ENCODE measurements around the gene HK1.

HK1 gene

GRCh38 chr10:69253171-69253570 is 25.1 kb upstream of the HK1 start:
- Histone ChIP-seq H3K36me3 (ENCODE audit: control insufficient read depth, insufficient read depth, low read length) (no peaks in the 10 kb centered on the region), H3K27me3 (ENCODE audit: control insufficient read depth, insufficient read depth, low read length, poor library complexity, severe bottlenecking) (no peaks in the 10 kb centered on the region), H3K27ac (ENCODE audit: insufficient read depth, low read depth, low read length, poor library complexity, severe bottlenecking) (no peak overlapping the region), H3K9me3 (ENCODE audit: control insufficient read depth, low read length) (no peaks in the 10 kb centered on the region), H3K4me3 (ENCODE audit: insufficient read depth, low read depth, low read length) (no peak overlapping the region), H3K4me1 (ENCODE audit: control insufficient read depth, insufficient read depth, low read length) (no peaks in the 10 kb centered on the region)
- WGBS, 2 experiments: 76 to 77% methylated on average over 3 of the region's 3 CpGs

- Histone ChIP-seq H3K36me3 (ENCODE audit: control insufficient read depth, insufficient read depth, low read length) (no peaks in the 10 kb centered on the region), H3K27me3 (ENCODE audit: control insufficient read depth, insufficient read depth, low read length, poor library complexity, severe bottlenecking) (no peaks in the 10 kb centered on the region), H3K9me3 (ENCODE audit: control insufficient read depth, low read length) (no peaks in the 10 kb centered on the region), H3K4me3 (ENCODE audit: insufficient read depth, low read depth, low read length) (no peak overlapping the region), H3K4me1 (ENCODE audit: control insufficient read depth, insufficient read depth, low read length) (no peaks in the 10 kb centered on the region), H3K27ac (ENCODE audit: insufficient read depth, low read depth, low read length, poor library complexity, severe bottlenecking) (no peak overlapping the region)
- 77 to 83% methylated on average over 7 of the region's 7 CpGs for WGBS, 2 experiments
Observed at GRCh38 chr10:69254877-69255276, 23.4 kb upstream of the HK1 start.

GRCh38 chr10:69259547-69260243 is 18.6 kb upstream of the HK1 start:
- Histone ChIP-seq H3K4me1 (ENCODE audit: control insufficient read depth, insufficient read depth, low read length) (no peaks in the 10 kb centered on the region), H3K9me3 (ENCODE audit: control insufficient read depth, low read length) (no peaks in the 10 kb centered on the region), H3K4me3 (ENCODE audit: insufficient read depth, low read depth, low read length) (no peak overlapping the region), H3K27me3 (ENCODE audit: control insufficient read depth, insufficient read depth, low read length, poor library complexity, severe bottlenecking) (no peaks in the 10 kb centered on the region), H3K36me3 (ENCODE audit: control insufficient read depth, insufficient read depth, low read length) (no peaks in the 10 kb centered on the region), H3K27ac (ENCODE audit: insufficient read depth, low read depth, low read length, poor library complexity, severe bottlenecking) (no peak overlapping the region)
- WGBS, 2 experiments: 94 to 95% methylated on average over 1 of the region's 3 CpGs

- 94% methylated on average over 8 of the region's 8 CpGs for WGBS, 2 experiments
Observed at GRCh38 chr10:69261184-69261583, 17.1 kb upstream of the HK1 start.

GRCh38 chr10:69262292-69262751 is 16.0 kb upstream of the HK1 start:
- Histone ChIP-seq H3K9me3 (ENCODE audit: control insufficient read depth, low read length) (no peaks in the 10 kb centered on the region), H3K36me3 (ENCODE audit: control insufficient read depth, insufficient read depth, low read length) (no peaks in the 10 kb centered on the region), H3K4me1 (ENCODE audit: control insufficient read depth, insufficient read depth, low read length) (no peaks in the 10 kb centered on the region), H3K27ac (ENCODE audit: insufficient read depth, low read depth, low read length, poor library complexity, severe bottlenecking) (no peak overlapping the region), H3K4me3 (ENCODE audit: insufficient read depth, low read depth, low read length) (no peak overlapping the region), H3K27me3 (ENCODE audit: control insufficient read depth, insufficient read depth, low read length, poor library complexity, severe bottlenecking) (no peaks in the 10 kb centered on the region)
- 94 to 100% methylated on average over 3 of the region's 3 CpGs for WGBS, 2 experiments

More at GRCh38 chr10:69261184-69261583, 17.1 kb upstream of the HK1 start:
- Histone ChIP-seq H3K27ac (ENCODE audit: insufficient read depth, low read depth, low read length, poor library complexity, severe bottlenecking) (no peak overlapping the region), H3K9me3 (ENCODE audit: control insufficient read depth, low read length) (no peaks in the 10 kb centered on the region), H3K4me1 (ENCODE audit: control insufficient read depth, insufficient read depth, low read length) (no peaks in the 10 kb centered on the region), H3K36me3 (ENCODE audit: control insufficient read depth, insufficient read depth, low read length) (no peaks in the 10 kb centered on the region), H3K27me3 (ENCODE audit: control insufficient read depth, insufficient read depth, low read length, poor library complexity, severe bottlenecking) (no peaks in the 10 kb centered on the region), H3K4me3 (ENCODE audit: insufficient read depth, low read depth, low read length) (no peak overlapping the region)

GRCh38 chr10:69265521-69265920 is 12.8 kb upstream of the HK1 start:
- H3K4me3 ChIP-seq (ENCODE audit: insufficient read depth, low read depth, low read length): no peak overlapping the region
- no peaks in the 10 kb centered on the region for H3K36me3 ChIP-seq (ENCODE audit: control insufficient read depth, insufficient read depth, low read length)
- H3K27me3 ChIP-seq (ENCODE audit: control insufficient read depth, insufficient read depth, low read length, poor library complexity, severe bottlenecking): no peaks in the 10 kb centered on the region
- H3K4me1 ChIP-seq (ENCODE audit: control insufficient read depth, insufficient read depth, low read length): no peaks in the 10 kb centered on the region
- H3K27ac ChIP-seq (ENCODE audit: insufficient read depth, low read depth, low read length, poor library complexity, severe bottlenecking): no peak overlapping the region
- H3K9me3 ChIP-seq (ENCODE audit: control insufficient read depth, low read length): no peaks in the 10 kb centered on the region
- WGBS, 2 experiments: 95 to 96% methylated on average over 17 of the region's 17 CpGs

- Histone ChIP-seq H3K36me3 (ENCODE audit: control insufficient read depth, insufficient read depth, low read length) (no peaks in the 10 kb centered on the region), H3K27me3 (ENCODE audit: control insufficient read depth, insufficient read depth, low read length, poor library complexity, severe bottlenecking) (no peaks in the 10 kb centered on the region), H3K27ac (ENCODE audit: insufficient read depth, low read depth, low read length, poor library complexity, severe bottlenecking) (no peak overlapping the region), H3K4me3 (ENCODE audit: insufficient read depth, low read depth, low read length) (no peak overlapping the region), H3K9me3 (ENCODE audit: control insufficient read depth, low read length) (no peaks in the 10 kb centered on the region), H3K4me1 (ENCODE audit: control insufficient read depth, insufficient read depth, low read length) (no peaks in the 10 kb centered on the region)
- 93 to 97% methylated on average over 14 of the region's 14 CpGs for WGBS, 2 experiments
Observed at GRCh38 chr10:69268761-69269416, 9.4 kb upstream of the HK1 start.

GRCh38 chr10:69269761-69270160 is 8.5 kb upstream of the HK1 start:
- no peaks in the 10 kb centered on the region for H3K36me3 ChIP-seq (ENCODE audit: control insufficient read depth, insufficient read depth, low read length)
- no peaks in the 10 kb centered on the region for H3K4me1 ChIP-seq (ENCODE audit: control insufficient read depth, insufficient read depth, low read length)
- H3K9me3 ChIP-seq (ENCODE audit: control insufficient read depth, low read length): no peaks in the 10 kb centered on the region
- no peak overlapping the region for H3K4me3 ChIP-seq (ENCODE audit: insufficient read depth, low read depth, low read length)
- WGBS, 2 experiments: 86 to 90% methylated on average over 2 of the region's 2 CpGs
- H3K27ac ChIP-seq (ENCODE audit: insufficient read depth, low read depth, low read length, poor library complexity, severe bottlenecking): no peak overlapping the region
- H3K27me3 ChIP-seq (ENCODE audit: control insufficient read depth, insufficient read depth, low read length, poor library complexity, severe bottlenecking): no peaks in the 10 kb centered on the region

GRCh38 chr10:69270990-69271389 is 7.3 kb upstream of the HK1 start:
- no peaks in the 10 kb centered on the region for H3K9me3 ChIP-seq (ENCODE audit: control insufficient read depth, low read length)
- H3K4me3 ChIP-seq (ENCODE audit: insufficient read depth, low read depth, low read length): no peak overlapping the region
- H3K4me1 ChIP-seq (ENCODE audit: control insufficient read depth, insufficient read depth, low read length): no peaks in the 10 kb centered on the region
- H3K27ac ChIP-seq (ENCODE audit: insufficient read depth, low read depth, low read length, poor library complexity, severe bottlenecking): no peak overlapping the region
- H3K27me3 ChIP-seq (ENCODE audit: control insufficient read depth, insufficient read depth, low read length, poor library complexity, severe bottlenecking): no peaks in the 10 kb centered on the region
- no peaks in the 10 kb centered on the region for H3K36me3 ChIP-seq (ENCODE audit: control insufficient read depth, insufficient read depth, low read length)
- WGBS, 2 experiments: 93 to 94% methylated on average over 3 of the region's 3 CpGs

- H3K27ac ChIP-seq (ENCODE audit: insufficient read depth, low read depth, low read length, poor library complexity, severe bottlenecking): no peak overlapping the region
- 82 to 88% methylated on average over 1 of the region's 1 CpG for WGBS, 2 experiments
- no peaks in the 10 kb centered on the region for H3K36me3 ChIP-seq (ENCODE audit: control insufficient read depth, insufficient read depth, low read length)
- H3K4me1 ChIP-seq (ENCODE audit: control insufficient read depth, insufficient read depth, low read length): no peaks in the 10 kb centered on the region
- no peak overlapping the region for H3K4me3 ChIP-seq (ENCODE audit: insufficient read depth, low read depth, low read length)
- H3K9me3 ChIP-seq (ENCODE audit: control insufficient read depth, low read length): no peaks in the 10 kb centered on the region
- H3K27me3 ChIP-seq (ENCODE audit: control insufficient read depth, insufficient read depth, low read length, poor library complexity, severe bottlenecking): no peaks in the 10 kb centered on the region
Observed at GRCh38 chr10:69272624-69273023, 5.7 kb upstream of the HK1 start.

All from ectodermal cell (in vitro differentiated cells).